PFSK-1 (cell line): ENCODE data around the gene ARHGAP9.

ENCODE experiments used
- FOXP2 ChIP-seq: optimal IDR thresholded peaks from 2 replicates; pipeline ENCODE3; 2011; ENCODE audit warnings: borderline replicate concordance, control low read depth, inconsistent platforms; ENCODE audit not compliant: insufficient read depth; ENCODE audit errors: extremely low read length, extremely low read depth
- POLR2AphosphoS5 ChIP-seq: IDR thresholded peaks from 2 replicates; pipeline ENCODE4 v1.6.1; 2012; ENCODE audit warnings: low read depth, mild to moderate bottlenecking, control low read depth, low read length, moderate library complexity
- SIN3A ChIP-seq: IDR thresholded peaks from 2 replicates; pipeline ENCODE4 v1.6.1; 2012; ENCODE audit warnings: mild to moderate bottlenecking, low read length, moderate library complexity, borderline replicate concordance; ENCODE audit not compliant: insufficient read depth
- TAF1 ChIP-seq: IDR thresholded peaks from 2 replicates; pipeline ENCODE4 v1.6.1; 2012; ENCODE audit warnings: low read length, control low read depth, borderline replicate concordance; ENCODE audit not compliant: insufficient read depth
- TF ChIP-seq, protein P1 (sequence below), 2 experiments: IDR thresholded peaks; 2 replicates each; pipeline versions ENCODE4 v1.6.1 to v1.8.0; 2011 to 2012; ENCODE audit warnings: low read depth in 2 of 2, low read length in 2 of 2, control low read depth in 1 of 2, inconsistent platforms in 1 of 2, mild to moderate bottlenecking in 1 of 2, moderate library complexity in 1 of 2; ENCODE audit not compliant: insufficient read depth in 1 of 2

GRCh38 chr12:57514720-57515407, 35.2 kb upstream of the ARHGAP9 start:
- TF ChIP-seq TAF1: no peak
- TF ChIP-seq, protein P1, sequence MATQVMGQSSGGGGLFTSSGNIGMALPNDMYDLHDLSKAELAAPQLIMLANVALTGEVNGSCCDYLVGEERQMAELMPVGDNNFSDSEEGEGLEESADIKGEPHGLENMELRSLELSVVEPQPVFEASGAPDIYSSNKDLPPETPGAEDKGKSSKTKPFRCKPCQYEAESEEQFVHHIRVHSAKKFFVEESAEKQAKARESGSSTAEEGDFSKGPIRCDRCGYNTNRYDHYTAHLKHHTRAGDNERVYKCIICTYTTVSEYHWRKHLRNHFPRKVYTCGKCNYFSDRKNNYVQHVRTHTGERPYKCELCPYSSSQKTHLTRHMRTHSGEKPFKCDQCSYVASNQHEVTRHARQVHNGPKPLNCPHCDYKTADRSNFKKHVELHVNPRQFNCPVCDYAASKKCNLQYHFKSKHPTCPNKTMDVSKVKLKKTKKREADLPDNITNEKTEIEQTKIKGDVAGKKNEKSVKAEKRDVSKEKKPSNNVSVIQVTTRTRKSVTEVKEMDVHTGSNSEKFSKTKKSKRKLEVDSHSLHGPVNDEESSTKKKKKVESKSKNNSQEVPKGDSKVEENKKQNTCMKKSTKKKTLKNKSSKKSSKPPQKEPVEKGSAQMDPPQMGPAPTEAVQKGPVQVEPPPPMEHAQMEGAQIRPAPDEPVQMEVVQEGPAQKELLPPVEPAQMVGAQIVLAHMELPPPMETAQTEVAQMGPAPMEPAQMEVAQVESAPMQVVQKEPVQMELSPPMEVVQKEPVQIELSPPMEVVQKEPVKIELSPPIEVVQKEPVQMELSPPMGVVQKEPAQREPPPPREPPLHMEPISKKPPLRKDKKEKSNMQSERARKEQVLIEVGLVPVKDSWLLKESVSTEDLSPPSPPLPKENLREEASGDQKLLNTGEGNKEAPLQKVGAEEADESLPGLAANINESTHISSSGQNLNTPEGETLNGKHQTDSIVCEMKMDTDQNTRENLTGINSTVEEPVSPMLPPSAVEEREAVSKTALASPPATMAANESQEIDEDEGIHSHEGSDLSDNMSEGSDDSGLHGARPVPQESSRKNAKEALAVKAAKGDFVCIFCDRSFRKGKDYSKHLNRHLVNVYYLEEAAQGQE (IDR thresholded peaks at IDR 0.05; ENCODE audit: insufficient read depth in 1 of 2, low read depth in 2 of 2, low read length in 2 of 2): no peak
- TF ChIP-seq SIN3A: no peak
- no peak for TF ChIP-seq POLR2AphosphoS5
- TF ChIP-seq FOXP2: no peak
